ENCODE results near the gene HMMR.
"Not testable (repeated sequence)": the region's sequence is repeated elsewhere in the genome, so short reads cannot be mapped to it uniquely, and the experiment has no call there.

DNA sequence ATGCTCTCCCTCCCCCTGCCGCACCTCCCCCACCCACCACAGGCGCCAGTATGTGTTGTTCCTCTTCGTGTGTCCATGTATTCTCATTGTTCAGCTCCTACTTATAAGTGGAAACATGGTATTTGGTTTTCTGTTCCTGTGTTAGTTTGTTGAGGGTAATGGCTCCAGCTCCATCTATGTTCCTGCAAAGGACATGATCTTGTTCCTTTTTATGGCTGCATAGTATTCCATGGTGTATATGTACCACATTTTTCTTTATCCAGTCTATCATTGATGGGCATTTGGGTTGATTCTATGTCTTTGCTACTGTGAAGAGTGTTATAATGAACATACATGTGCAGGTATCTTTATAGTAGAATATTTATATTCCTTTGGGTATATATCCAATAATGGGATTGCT lies 76.0 kb downstream of the HMMR start:
- not testable (repeated sequence) for TF ChIP-seq EP300, POLR2AphosphoS5, POLR2A, CTCF (IDR thresholded peaks at IDR 0.05)

All from gastroesophageal sphincter (tissue), 3 donors.